Ishikawa (cell line): ENCODE results near the gene MOGAT2.

Source experiments
- CEBPB ChIP-seq: IDR thresholded peaks from 2 replicates; pipeline ENCODE4 v1.6.1; 2012
- CREB1 ChIP-seq: IDR thresholded peaks from 2 replicates; pipeline ENCODE4 v1.6.1; 2012; ENCODE audit warnings: low read depth
- EGR1 ChIP-seq: IDR thresholded peaks from 2 replicates; pipeline ENCODE4 v1.6.1; 2012
- EP300 ChIP-seq: IDR thresholded peaks from 2 replicates; pipeline ENCODE4 v1.6.1; 2012; ENCODE audit warnings: borderline replicate concordance
- FOXM1 ChIP-seq: IDR thresholded peaks from 2 replicates; pipeline ENCODE4 v1.6.1; 2012; ENCODE audit warnings: low read depth, borderline replicate concordance
- MAX ChIP-seq: IDR thresholded peaks from 2 replicates; pipeline ENCODE4 v1.6.1; 2012
- NFIC ChIP-seq: IDR thresholded peaks from 2 replicates; pipeline ENCODE4 v1.6.1; 2012
- RAD21 ChIP-seq: IDR thresholded peaks from 2 replicates; pipeline ENCODE4 v1.6.1; 2012; ENCODE audit warnings: low read depth
- REST ChIP-seq: IDR thresholded peaks from 2 replicates; pipeline ENCODE4 v1.6.1; 2012; ENCODE audit warnings: low read depth, mild to moderate bottlenecking
- TAF1 ChIP-seq: IDR thresholded peaks from 2 replicates; pipeline ENCODE4 v1.6.1; 2012; ENCODE audit warnings: low read depth, mild to moderate bottlenecking
- TCF12 ChIP-seq: IDR thresholded peaks from 2 replicates; pipeline ENCODE4 v1.6.1; 2012; ENCODE audit warnings: low read depth
- TEAD4 ChIP-seq: IDR thresholded peaks from 2 replicates; pipeline ENCODE4 v1.6.1; 2012
- USF1 ChIP-seq: IDR thresholded peaks from 2 replicates; pipeline ENCODE4 v1.6.1; 2012
- ZBTB7A ChIP-seq: IDR thresholded peaks from 2 replicates; pipeline ENCODE4 v1.6.1; 2012; ENCODE audit warnings: low read depth

The MOGAT2 gene

GRCh38 chr11:75717608-75718418, at the start of gene MOGAT2:
MOGAT2 (plus strand) TSS chr11:75717838; CDS start chr11:75717889, 51 bp downstream.
- no peak for TF ChIP-seq RAD21
- TF ChIP-seq MAX, result no peak
- TF ChIP-seq REST, result no peak
- no peak for TF ChIP-seq NFIC
- no peak for TF ChIP-seq EGR1

- TF ChIP-seq REST, result no peak
- TF ChIP-seq MAX, result no peak
- TF ChIP-seq EP300, result no peak
Observed at GRCh38 chr11:75668451-75669297, 49.0 kb upstream of the MOGAT2 start, which contains the start of gene MAP6. MAP6 (minus strand) TSS chr11:75669038; CDS start chr11:75668369, 669 bp downstream.

GRCh38 chr11:75673977-75674582, 43.6 kb upstream of the MOGAT2 start:
- no peak for TF ChIP-seq CREB1
- TF ChIP-seq MAX, result no peak
- no peak for TF ChIP-seq RAD21
- TF ChIP-seq REST, result no peak
- TF ChIP-seq FOXM1, result no peak
- no peak for TF ChIP-seq TAF1
- no peak for TF ChIP-seq CEBPB
- TF ChIP-seq EP300, result no peak
- no peak for TF ChIP-seq ZBTB7A

- TF ChIP-seq TCF12, result no peak
- TF ChIP-seq TAF1, result no peak
- no peak for TF ChIP-seq TEAD4
- no peak for TF ChIP-seq USF1
- TF ChIP-seq REST, result no peak
- no peak for TF ChIP-seq CREB1
- TF ChIP-seq FOXM1, result no peak
Observed at GRCh38 chr11:75677275-75677674, 40.4 kb upstream of the MOGAT2 start.
